Cerebellar cortex (tissue), 1 donor: ENCODE results near the gene PCBP3.
A peak's percentile ranks its signal among the peaks of the same experiment; 100 is the strongest.
"Not testable (repeated sequence)": the region's sequence is repeated elsewhere in the genome, so short reads cannot be mapped to it uniquely, and the experiment has no call there.

Experiments
- DNase-seq: peaks from one replicate; pipeline ENCODE4 v3.0.0-alpha.2; 2015; ENCODE audit warnings: low spot score

Gene PCBP3

GRCh38 chr21:45613396-45613795, 30.1 kb upstream of the PCBP3 start:
- DNase-seq: no peak

GRCh38 chr21:45613881-45614280, 29.6 kb upstream of the PCBP3 start:
- no peak for DNase-seq

- DNase-seq: peak; percentile 47
Observed at GRCh38 chr21:45615145-45615711, 28.3 kb upstream of the PCBP3 start.

- DNase-seq: no peak
Observed at GRCh38 chr21:45617021-45617921, 26.3 kb upstream of the PCBP3 start.

- DNase-seq: no peak
Observed at GRCh38 chr21:45618287-45618686, 25.2 kb upstream of the PCBP3 start.

- no peak for DNase-seq
Observed at GRCh38 chr21:45618846-45619485, 24.6 kb upstream of the PCBP3 start.

GRCh38 chr21:45620201-45620923, 23.2 kb upstream of the PCBP3 start:
- no peak for DNase-seq

GRCh38 chr21:45621435-45622331, 21.8 kb upstream of the PCBP3 start:
- not testable (repeated sequence) for DNase-seq

GRCh38 chr21:45622416-45623097, 21.0 kb upstream of the PCBP3 start:
- DNase-seq: no peak

GRCh38 chr21:45623436-45623835, 20.1 kb upstream of the PCBP3 start:
- no peak for DNase-seq

GRCh38 chr21:45626127-45626526, 17.4 kb upstream of the PCBP3 start:
- not testable (repeated sequence) for DNase-seq

- no peak for DNase-seq
Observed at GRCh38 chr21:45629046-45629981, 14.2 kb upstream of the PCBP3 start.

- no peak for DNase-seq
Observed at GRCh38 chr21:45630066-45630694, 13.3 kb upstream of the PCBP3 start.

- DNase-seq: no peak
Observed at GRCh38 chr21:45630876-45631275, 12.6 kb upstream of the PCBP3 start.

- DNase-seq: no peak
Observed at GRCh38 chr21:45631540-45631939, 12.0 kb upstream of the PCBP3 start.

GRCh38 chr21:45632160-45632559, 11.4 kb upstream of the PCBP3 start:
- DNase-seq: no peak

GRCh38 chr21:45632637-45633251, 10.8 kb upstream of the PCBP3 start:
- DNase-seq: no peak

- DNase-seq: no peak
Observed at GRCh38 chr21:45634511-45635183, 8.9 kb upstream of the PCBP3 start.
